GM12891 (cell line): Measurements from ENCODE around the gene PEAK1.

Source experiments
- POLR2AphosphoS5 ChIP-seq: IDR thresholded peaks from 2 replicates; pipeline ENCODE4 v1.6.1; 2011; ENCODE audit warnings: low read depth, low read length, control low read depth
- TAF1 ChIP-seq: IDR thresholded peaks from 2 replicates; pipeline ENCODE4 v1.6.1; 2011; ENCODE audit warnings: low read depth, low read length, control low read depth

- TF ChIP-seq POLR2AphosphoS5 (no peak), TAF1 (no peak)
These were observed 8.3 kb downstream of the PEAK1 start for GRCh38 chr15:77411619-77411976.
